Endometrium (tissue), 2 donors: Measurements from ENCODE around the gene PGS1.
"Not testable (repeated sequence)": the region's sequence is repeated elsewhere in the genome, so short reads cannot be mapped to it uniquely, and the experiment has no call there.

Source experiments
- FAIRE-seq: peaks from 2 replicates; lab custom pipeline; 2012; peaks lifted over from hg19 to GRCh38; lab: Jason Lieb, UNC
- donor health status: control.
- donor health status: control.

PGS1 gene

GRCh38 chr17:78378225-78379130 lies at the start of gene PGS1:
PGS1 (plus strand) TSS chr17:78378649; CDS start chr17:78378666, 17 bp downstream.
- no peak for FAIRE-seq

GRCh38 chr17:78329263-78330059 lies 49.0 kb upstream of the PGS1 start:
- no peak for FAIRE-seq

GRCh38 chr17:78330570-78331224 lies 47.8 kb upstream of the PGS1 start:
- no peak for FAIRE-seq

GRCh38 chr17:78331355-78331754 lies 47.1 kb upstream of the PGS1 start:
- FAIRE-seq: not testable (repeated sequence)

GRCh38 chr17:78332991-78333390 lies 45.5 kb upstream of the PGS1 start:
- FAIRE-seq: no peak

GRCh38 chr17:78335209-78335608 lies 43.2 kb upstream of the PGS1 start:
- no peak for FAIRE-seq

- no peak for FAIRE-seq
These were observed 41.0 kb upstream of the PGS1 start for GRCh38 chr17:78337244-78338109.

- FAIRE-seq: no peak
These were observed 39.8 kb upstream of the PGS1 start for GRCh38 chr17:78338486-78339259.

- no peak for FAIRE-seq
These were observed 38.1 kb upstream of the PGS1 start for GRCh38 chr17:78340183-78340955.

GRCh38 chr17:78341559-78342448 lies 36.6 kb upstream of the PGS1 start:
- FAIRE-seq: no peak

- FAIRE-seq: no peak
These were observed 35.8 kb upstream of the PGS1 start for GRCh38 chr17:78342449-78343186.

GRCh38 chr17:78343187-78343542 lies 35.3 kb upstream of the PGS1 start:
- no peak for FAIRE-seq

- no peak for FAIRE-seq
These were observed 34.8 kb upstream of the PGS1 start for GRCh38 chr17:78343543-78344201.

GRCh38 chr17:78344666-78345065 lies 33.8 kb upstream of the PGS1 start:
- no peak for FAIRE-seq

GRCh38 chr17:78345172-78345571 lies 33.3 kb upstream of the PGS1 start:
- no peak for FAIRE-seq

GRCh38 chr17:78345791-78346494 lies 32.5 kb upstream of the PGS1 start:
- FAIRE-seq: no peak

GRCh38 chr17:78346605-78347250 lies 31.7 kb upstream of the PGS1 start:
- FAIRE-seq: no peak
